MM.1S (cell line): ENCODE data around the gene SYT9.

ENCODE experiments used
- DNase-seq: peaks from one replicate; pipeline ENCODE4 v3.0.0-alpha.2; 2015
- H2AFZ ChIP-seq: fragments of 300-600 bp; sonication (generic); 2 replicates; pipeline ENCODE4 v1.6.0; 2016; ENCODE audit warnings: antibody characterized with exemption, low read length
- H3F3A ChIP-seq: fragments of 300-600 bp; sonication (generic); 2 replicates; pipeline ENCODE4 v1.6.1; 2016; ENCODE audit warnings: mild to moderate bottlenecking, antibody characterized with exemption, low read length, moderate library complexity, mixed read lengths; ENCODE audit not compliant: insufficient read depth
- H3K27ac ChIP-seq: fragments of 300-600 bp; sonication (generic); 2 replicates; pipeline ENCODE4 v1.5.1; 2016; ENCODE audit warnings: mild to moderate bottlenecking, low read length
- H3K27me3 ChIP-seq: fragments of 300-600 bp; sonication (generic); replicated peaks from 2 replicates; pipeline ENCODE4 v1.6.0; 2016; ENCODE audit warnings: low read length; ENCODE audit not compliant: insufficient read depth
- H3K36me3 ChIP-seq: fragments of 300-600 bp; sonication (generic); replicated peaks from 2 replicates; pipeline ENCODE4 v1.6.1; 2016; ENCODE audit warnings: mild to moderate bottlenecking, low read length, mixed read lengths; ENCODE audit not compliant: insufficient read depth
- H3K4me1 ChIP-seq: fragments of 300-600 bp; sonication (generic); 2 replicates; pipeline ENCODE4 v1.6.1; 2016; ENCODE audit warnings: low read length, mixed read lengths
- H3K4me2 ChIP-seq: fragments of 300-600 bp; sonication (generic); 2 replicates; pipeline ENCODE4 v1.6.0; 2016; ENCODE audit warnings: low read depth, low read length
- H3K4me3 ChIP-seq: fragments of 300-600 bp; sonication (generic); 2 replicates; pipeline ENCODE4 v1.5.1; 2016; ENCODE audit warnings: low read length, mixed read lengths
- H3K79me2 ChIP-seq: fragments of 300-600 bp; sonication (generic); 2 replicates; pipeline ENCODE4 v1.6.1; 2016; ENCODE audit warnings: mixed run types, low read length, mixed read lengths
- H3K9ac ChIP-seq: fragments of 300-600 bp; sonication (generic); 2 replicates; pipeline ENCODE4 v1.6.1; 2016; ENCODE audit warnings: low read length, mixed read lengths
- H3K9me2 ChIP-seq: fragments of 300-600 bp; sonication (generic); replicated peaks from 2 replicates; pipeline ENCODE4 v1.6.1; 2016; ENCODE audit warnings: mild to moderate bottlenecking, low read length, mixed read lengths; ENCODE audit not compliant: insufficient read depth
- H3K9me3 ChIP-seq: fragments of 300-600 bp; sonication (generic); replicated peaks from 2 replicates; pipeline ENCODE4 v1.6.1; 2016; ENCODE audit warnings: mild to moderate bottlenecking, low read length, mixed read lengths; ENCODE audit not compliant: insufficient read depth
- H4K20me1 ChIP-seq: fragments of 300-600 bp; sonication (generic); 2 replicates; pipeline ENCODE4 v1.6.1; 2016; ENCODE audit warnings: mild to moderate bottlenecking, low read length, moderate library complexity, mixed read lengths; ENCODE audit not compliant: insufficient read depth
- CTCF ChIP-seq: fragments of 300-600 bp; sonication (generic); IDR thresholded peaks from 2 replicates; pipeline ENCODE4 v1.5.1; 2016; ENCODE audit warnings: antibody characterized with exemption, low read length, mixed read lengths
- EZH2 ChIP-seq: fragments of 300-600 bp; sonication (generic); optimal IDR thresholded peaks from 2 replicates; pipeline ENCODE3; 2017; ENCODE audit warnings: low read depth, mild to moderate bottlenecking, antibody characterized with exemption, low read length, mixed read lengths
- EZH2phosphoT487 ChIP-seq: fragments of 300-600 bp; sonication (generic); IDR thresholded peaks from 2 replicates; pipeline ENCODE4 v1.6.1; 2018; ENCODE audit warnings: antibody characterized with exemption, low read length

The SYT9 gene

GRCh38 chr11:7291100-7291829 is 39.6 kb downstream of the SYT9 start:
- H3K4me2 ChIP-seq, result no peak overlapping the region
- H3K9ac ChIP-seq, result no peak overlapping the region
- no peaks in the 10 kb centered on the region for H3K36me3 ChIP-seq
- no peak for DNase-seq
- no peak overlapping the region for H3K4me3 ChIP-seq
- H3K9me2 ChIP-seq, result no peaks in the 10 kb centered on the region
- TF ChIP-seq CTCF (no peak), EZH2phosphoT487 (no peak), EZH2 (no peak)
- H3K27ac ChIP-seq, result no peak overlapping the region
- H3K79me2 ChIP-seq, result no peaks in the 10 kb centered on the region
- no peak overlapping the region for H2AFZ ChIP-seq
- H3F3A ChIP-seq, result peaks cover 9% of the 10 kb centered on the region; the same call in 1 of the 2 replicates
- no peaks in the 10 kb centered on the region for H3K9me3 ChIP-seq
- no peaks in the 10 kb centered on the region for H3K27me3 ChIP-seq
- no peaks in the 10 kb centered on the region for H4K20me1 ChIP-seq
- H3K4me1 ChIP-seq, result peaks cover 25% of the 10 kb centered on the region

GRCh38 chr11:7292922-7293321 is 41.2 kb downstream of the SYT9 start:
- H3K4me1 ChIP-seq, result peaks cover 25% of the 10 kb centered on the region
- H3K4me3 ChIP-seq, result no peak overlapping the region
- H3K36me3 ChIP-seq, result no peaks in the 10 kb centered on the region
- no peaks in the 10 kb centered on the region for H3K79me2 ChIP-seq
- peak overlapping the region; percentile 56 for H3K4me2 ChIP-seq
- no peaks in the 10 kb centered on the region for H4K20me1 ChIP-seq
- H3K9ac ChIP-seq, result peak overlapping the region; percentile 2; the same call in 1 of the 2 replicates
- H3F3A ChIP-seq, result peaks cover 9% of the 10 kb centered on the region; the same call in 1 of the 2 replicates
- peak overlapping the region; percentile 59; the same call in 1 of the 2 replicates for H3K27ac ChIP-seq
- peak overlapping the region; percentile 28; the same call in 1 of the 2 replicates for H2AFZ ChIP-seq
- H3K9me3 ChIP-seq, result no peaks in the 10 kb centered on the region
- DNase-seq, result peak; percentile 60
- TF ChIP-seq CTCF (no peak), EZH2phosphoT487 (no peak), EZH2 (no peak)
- no peaks in the 10 kb centered on the region for H3K9me2 ChIP-seq
- H3K27me3 ChIP-seq, result no peaks in the 10 kb centered on the region

GRCh38 chr11:7299393-7299792 is 47.7 kb downstream of the SYT9 start:
- H2AFZ ChIP-seq, result no peak overlapping the region
- H3K27ac ChIP-seq, result no peak overlapping the region
- H3K27me3 ChIP-seq, result no peaks in the 10 kb centered on the region
- no peaks in the 10 kb centered on the region for H3F3A ChIP-seq
- H3K4me3 ChIP-seq, result no peak overlapping the region
- no peak for DNase-seq
- H3K79me2 ChIP-seq, result no peaks in the 10 kb centered on the region
- H3K9me3 ChIP-seq, result no peaks in the 10 kb centered on the region
- H3K4me1 ChIP-seq, result no peaks in the 10 kb centered on the region
- H3K9me2 ChIP-seq, result no peaks in the 10 kb centered on the region
- TF ChIP-seq CTCF (no peak), EZH2phosphoT487 (no peak), EZH2 (no peak)
- no peaks in the 10 kb centered on the region for H3K36me3 ChIP-seq
- H4K20me1 ChIP-seq, result no peaks in the 10 kb centered on the region
- no peak overlapping the region for H3K9ac ChIP-seq
- H3K4me2 ChIP-seq, result no peak overlapping the region
